ENCODE measurements around the gene CARF.

CARF gene, protein sequence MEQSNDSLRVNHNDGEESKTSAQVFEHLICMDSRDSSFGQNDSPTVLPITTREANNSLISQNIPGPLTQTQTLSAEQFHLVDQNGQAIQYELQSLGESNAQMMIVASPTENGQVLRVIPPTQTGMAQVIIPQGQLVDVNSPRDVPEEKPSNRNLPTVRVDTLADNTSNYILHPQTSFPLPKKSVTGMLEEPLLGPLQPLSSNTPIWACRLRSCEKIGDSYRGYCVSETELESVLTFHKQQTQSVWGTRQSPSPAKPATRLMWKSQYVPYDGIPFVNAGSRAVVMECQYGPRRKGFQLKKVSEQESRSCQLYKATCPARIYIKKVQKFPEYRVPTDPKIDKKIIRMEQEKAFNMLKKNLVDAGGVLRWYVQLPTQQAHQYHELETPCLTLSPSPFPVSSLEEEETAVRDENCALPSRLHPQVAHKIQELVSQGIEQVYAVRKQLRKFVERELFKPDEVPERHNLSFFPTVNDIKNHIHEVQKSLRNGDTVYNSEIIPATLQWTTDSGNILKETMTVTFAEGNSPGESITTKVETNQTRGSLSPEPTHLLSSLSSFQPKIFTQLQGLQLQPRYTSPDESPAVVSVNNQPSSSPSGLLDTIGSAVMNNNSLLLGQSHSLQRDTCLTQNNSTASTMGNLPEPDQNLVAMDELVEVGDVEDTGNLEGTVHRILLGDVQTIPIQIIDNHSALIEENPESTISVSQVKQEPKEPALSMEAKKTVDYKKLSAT

DNA sequence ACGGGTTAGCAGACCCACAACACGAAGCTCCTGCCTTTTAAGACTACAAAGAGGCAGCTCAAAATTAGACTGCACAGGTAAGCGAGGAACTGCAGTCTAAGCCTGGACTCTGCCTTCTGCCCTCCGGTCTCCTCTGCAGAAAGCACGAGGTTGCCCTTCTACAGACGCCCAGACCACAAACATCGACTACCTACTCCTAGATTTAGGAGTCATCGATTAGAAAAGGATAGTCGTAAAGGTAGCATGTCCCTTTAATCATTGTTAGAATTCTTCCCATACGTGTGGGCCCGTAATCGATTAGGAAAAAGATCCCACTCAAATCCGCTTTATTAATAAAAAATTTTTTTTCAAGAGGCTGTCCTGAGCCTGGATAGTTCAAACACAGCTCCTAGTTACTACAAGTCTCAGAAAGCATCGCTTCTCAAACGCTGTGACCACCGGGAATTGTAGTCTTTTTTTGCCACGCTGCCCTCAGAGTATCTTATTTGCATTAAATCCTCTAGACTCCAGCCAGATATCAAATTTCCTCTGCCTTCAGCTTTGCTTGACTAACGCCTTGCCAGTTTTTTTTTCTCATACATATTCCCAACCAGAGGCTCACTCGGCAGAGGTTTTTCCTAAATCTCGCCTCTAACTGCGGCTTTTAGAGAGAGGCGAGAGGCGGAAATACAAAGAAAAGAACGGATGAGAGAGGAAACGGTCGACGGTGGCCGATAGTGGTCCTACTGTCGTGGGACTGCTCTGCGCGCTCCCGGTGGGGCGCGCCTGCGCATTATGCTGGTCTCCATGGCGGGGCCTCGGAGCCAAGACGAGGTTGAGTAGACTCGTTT is at the start of gene CARF, which contains the start of gene WDR12:
Gene CARF, plus strand, starts transcription at position 764 of the 830 bp plus-strand sequence. CDS start 29,628 bp downstream, outside the sequence.
Gene WDR12, minus strand, starts transcription at position 162 of the 830 bp plus-strand sequence. CDS start 197 bp downstream, outside the sequence.
- TF ChIP-seq, protein P1, sequence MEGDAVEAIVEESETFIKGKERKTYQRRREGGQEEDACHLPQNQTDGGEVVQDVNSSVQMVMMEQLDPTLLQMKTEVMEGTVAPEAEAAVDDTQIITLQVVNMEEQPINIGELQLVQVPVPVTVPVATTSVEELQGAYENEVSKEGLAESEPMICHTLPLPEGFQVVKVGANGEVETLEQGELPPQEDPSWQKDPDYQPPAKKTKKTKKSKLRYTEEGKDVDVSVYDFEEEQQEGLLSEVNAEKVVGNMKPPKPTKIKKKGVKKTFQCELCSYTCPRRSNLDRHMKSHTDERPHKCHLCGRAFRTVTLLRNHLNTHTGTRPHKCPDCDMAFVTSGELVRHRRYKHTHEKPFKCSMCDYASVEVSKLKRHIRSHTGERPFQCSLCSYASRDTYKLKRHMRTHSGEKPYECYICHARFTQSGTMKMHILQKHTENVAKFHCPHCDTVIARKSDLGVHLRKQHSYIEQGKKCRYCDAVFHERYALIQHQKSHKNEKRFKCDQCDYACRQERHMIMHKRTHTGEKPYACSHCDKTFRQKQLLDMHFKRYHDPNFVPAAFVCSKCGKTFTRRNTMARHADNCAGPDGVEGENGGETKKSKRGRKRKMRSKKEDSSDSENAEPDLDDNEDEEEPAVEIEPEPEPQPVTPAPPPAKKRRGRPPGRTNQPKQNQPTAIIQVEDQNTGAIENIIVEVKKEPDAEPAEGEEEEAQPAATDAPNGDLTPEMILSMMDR (IDR thresholded peaks at IDR 0.05; ENCODE audit: control insufficient read depth, insufficient read depth, low read depth, low read length, missing control alignments), result no peak
- peak; percentile 69 for DNase-seq (ENCODE audit: low read depth)
- H3K4me3 ChIP-seq (ENCODE audit: control insufficient read depth, low read depth, low read length), result peak within 1 kb of the TSS; percentile 95

DNA sequence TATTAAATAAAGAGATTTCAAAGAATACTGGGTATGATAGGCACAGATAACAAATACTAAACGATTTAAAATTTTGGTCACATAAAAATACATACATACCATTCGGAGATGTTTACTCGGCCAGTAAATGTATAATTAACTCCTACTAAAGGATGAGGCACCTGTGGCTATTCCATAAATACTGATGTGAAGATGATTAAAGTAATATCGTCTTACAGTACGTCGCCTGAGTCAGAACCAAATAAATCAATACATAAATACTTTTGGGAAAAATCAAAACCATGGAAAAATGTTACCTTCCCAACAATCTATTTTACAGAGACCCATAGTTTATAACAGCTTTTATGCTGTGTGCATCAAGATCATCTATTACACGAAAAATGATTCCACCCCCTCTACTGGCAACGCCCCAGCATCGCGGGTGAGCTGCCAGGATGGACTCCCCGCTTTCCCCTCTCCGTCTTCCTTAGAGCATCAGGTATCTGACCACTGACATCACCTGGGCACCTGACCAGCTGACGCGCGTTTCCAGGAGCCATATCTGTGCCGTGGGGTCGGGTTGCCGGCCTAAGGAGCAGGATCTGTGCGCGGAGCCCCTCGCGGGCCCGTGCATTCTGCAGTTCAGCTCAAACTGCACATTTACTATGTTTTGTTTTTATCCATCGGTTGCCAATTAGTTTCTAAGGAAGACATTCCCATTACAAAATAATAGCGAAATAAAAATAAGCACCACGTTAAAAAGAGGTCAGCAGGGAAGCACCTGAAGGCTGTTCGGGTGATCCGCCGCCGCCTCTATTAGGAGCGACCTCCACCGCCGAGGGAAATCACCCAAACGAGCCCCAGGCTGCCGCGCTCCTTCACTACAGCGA is 41.4 kb upstream of the CARF start:
- TF ChIP-seq, protein P1 (IDR thresholded peaks at IDR 0.05; ENCODE audit: control insufficient read depth, insufficient read depth, low read depth, low read length, missing control alignments), result peak; percentile 42
- peak overlapping the region; percentile 74 for H3K4me3 ChIP-seq (ENCODE audit: control insufficient read depth, low read depth, low read length)
- no peak for DNase-seq (ENCODE audit: low read depth)

DNA sequence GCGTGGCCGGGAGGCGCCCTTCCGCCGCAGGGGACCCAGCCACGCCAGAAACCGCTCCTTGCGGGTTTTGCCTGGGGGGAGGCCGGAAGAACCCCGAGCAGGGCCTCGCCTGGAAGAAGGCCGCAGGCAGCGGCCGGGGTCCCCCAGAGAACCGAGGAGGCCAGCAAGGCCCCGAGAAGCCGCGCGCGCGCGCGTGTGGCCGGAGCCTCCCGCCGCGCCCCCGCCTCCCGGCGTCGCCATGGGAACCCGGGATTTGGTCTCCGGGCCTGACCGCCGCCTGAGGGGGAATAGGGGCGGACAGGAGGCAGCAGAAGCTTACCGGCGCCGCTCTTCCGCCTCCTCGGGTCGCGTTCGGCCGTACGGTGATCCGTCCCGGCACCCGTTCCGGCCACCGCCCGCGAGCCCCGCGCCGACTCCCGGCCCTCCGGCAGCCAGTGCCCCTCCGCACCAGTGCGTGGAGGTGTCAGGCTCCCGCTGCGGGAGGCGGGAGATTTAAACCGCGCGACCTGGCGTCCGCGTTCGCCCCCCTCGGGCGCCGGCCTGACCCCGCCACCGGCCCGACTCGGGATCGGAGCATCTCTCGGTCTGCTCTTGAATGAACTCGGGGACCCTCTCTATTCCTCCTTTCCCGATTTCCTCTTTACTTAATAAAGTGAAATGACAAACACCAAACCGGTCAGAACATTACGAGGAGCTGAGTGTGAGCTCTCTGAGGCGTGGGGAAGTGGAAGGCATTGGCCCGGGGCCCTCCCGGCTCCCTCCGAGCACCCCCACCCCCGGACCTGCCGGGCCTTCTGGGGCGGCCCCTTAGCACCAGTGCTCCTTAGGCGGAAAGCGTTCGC is 40.6 kb upstream of the CARF start, which contains the start of gene ICA1L:
Gene ICA1L, minus strand, starts transcription at position 467 of the 842 bp plus-strand sequence. CDS start 42,757 bp downstream, outside the sequence.
- peak within 1 kb of the TSS; percentile 74 for H3K4me3 ChIP-seq (ENCODE audit: control insufficient read depth, low read depth, low read length)
- no peak for DNase-seq (ENCODE audit: low read depth)
- TF ChIP-seq, protein P1 (IDR thresholded peaks at IDR 0.05; ENCODE audit: control insufficient read depth, insufficient read depth, low read depth, low read length, missing control alignments), result no peak

DNA sequence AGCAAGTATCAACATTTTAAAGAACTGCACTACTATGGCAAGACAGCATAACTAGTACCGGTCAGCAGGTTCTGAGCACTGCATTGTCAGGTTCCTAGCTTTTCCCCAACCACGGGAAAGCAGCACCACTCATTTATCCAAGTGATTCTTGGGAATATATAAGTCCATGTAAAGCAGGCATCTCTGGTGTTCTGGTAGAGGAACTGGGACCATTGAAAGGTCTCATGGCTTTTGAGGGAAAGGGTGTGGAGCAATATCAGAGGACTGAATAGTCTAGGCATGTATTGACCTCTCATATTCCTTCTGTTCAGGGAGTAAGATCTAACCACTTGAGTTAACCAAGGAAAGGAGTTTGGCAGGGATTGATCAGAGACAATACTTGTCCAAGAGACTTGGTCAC is 34.4 kb upstream of the CARF start:
- no peak overlapping the region for H3K4me3 ChIP-seq (ENCODE audit: control insufficient read depth, low read depth, low read length)
- TF ChIP-seq, protein P1 (IDR thresholded peaks at IDR 0.05; ENCODE audit: control insufficient read depth, insufficient read depth, low read depth, low read length, missing control alignments), result no peak
- no peak for DNase-seq (ENCODE audit: low read depth)

DNA sequence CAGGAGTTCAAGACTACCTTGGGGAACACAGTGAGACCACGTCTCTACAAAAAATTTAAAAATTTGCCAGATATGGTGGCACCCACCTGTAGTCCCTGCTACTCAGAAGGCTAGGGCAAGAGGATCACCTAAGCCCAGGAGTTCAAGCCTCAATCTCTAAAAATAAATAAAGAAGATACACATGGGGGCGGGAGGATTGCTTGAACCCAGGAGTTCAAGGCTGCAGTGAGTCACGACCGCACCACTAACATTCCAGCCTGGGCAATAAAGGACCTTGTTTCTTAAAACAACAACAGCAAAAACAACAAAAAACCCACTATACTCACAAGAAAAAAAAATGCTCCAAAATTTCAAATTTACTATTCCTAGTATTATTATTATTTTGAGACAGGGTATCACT is 30.5 kb upstream of the CARF start:
- DNase-seq (ENCODE audit: low read depth), result no peak
- H3K4me3 ChIP-seq (ENCODE audit: control insufficient read depth, low read depth, low read length), result no peak overlapping the region
- TF ChIP-seq, protein P1 (IDR thresholded peaks at IDR 0.05; ENCODE audit: control insufficient read depth, insufficient read depth, low read depth, low read length, missing control alignments), result no peak

All from AG09309 (cell line).